Endothelial cell of umbilical vein (primary cell): ENCODE data around the gene MYBPC1. TPM values are rescaled to one million over a fixed set of nuclear protein-coding genes. Genes with fewer than 3 reads are reported as not detected.

Source experiments
- BruUV-seq: library from RNA; stranded (reverse); fragments of 400-500 nt; replicated peaks from 2 replicates; lab custom pipeline; 2021; lab: Mats Ljungman, UMichigan
- CTCF ChIA-PET: fragments of 300-600, 350-600 bp; sonication (Branson Sonifier 250); formaldehyde crosslinking; loops from one replicate; lab custom pipeline; 2021; ENCODE audit warnings: antibody characterized with exemption, inconsistent platforms; lab: Charles Lee
- POLR2A ChIA-PET: fragments of 300-600, 350-600 bp; sonication (Branson Sonifier 250); formaldehyde crosslinking; loops from one replicate; lab custom pipeline; 2021; ENCODE audit warnings: antibody characterized with exemption, inconsistent platforms; lab: Charles Lee
- DNase-seq: peaks from one replicate; pipeline ENCODE4 v3.0.0-alpha.2; 2011; ENCODE audit warnings: low read depth, low spot score
- FAIRE-seq: peaks from 2 replicates; lab custom pipeline; 2011; peaks lifted over from hg19 to GRCh38; lab: Jason Lieb, UNC
- H2AFZ ChIP-seq: 2 replicates; pipeline ENCODE4 v1.6.0; 2012; ENCODE audit warnings: low read depth, low read length, control low read depth, inconsistent platforms
- H3K27ac ChIP-seq: 2 replicates; pipeline ENCODE4 v1.5.1; 2011; ENCODE audit warnings: low read depth, mild to moderate bottlenecking, control low read depth, low read length, moderate library complexity; ENCODE audit not compliant: insufficient read depth
- H3K27me3 ChIP-seq, 2 experiments: 2 replicates each; pipeline versions ENCODE4 v1.6.0 to v1.6.1; 2011; ENCODE audit warnings: low read length in 2 of 2, mixed read lengths in 1 of 2; ENCODE audit not compliant: control insufficient read depth in 2 of 2, insufficient read depth in 2 of 2
- H3K36me3 ChIP-seq, 2 experiments: 2 replicates in 1 of 2; 3 replicates in 1 of 2; pipeline ENCODE4 v1.5.1; 2011; ENCODE audit warnings: low read length in 2 of 2, mild to moderate bottlenecking in 1 of 2, moderate library complexity in 1 of 2; ENCODE audit not compliant: control insufficient read depth in 2 of 2, insufficient read depth in 2 of 2; ENCODE audit errors: extremely low read depth in 1 of 2
- H3K4me1 ChIP-seq: 3 replicates; pipeline ENCODE4 v1.5.1; 2011; ENCODE audit warnings: mild to moderate bottlenecking, low read length; ENCODE audit not compliant: control insufficient read depth, insufficient read depth; ENCODE audit errors: extremely low read depth
- H3K4me2 ChIP-seq: 2 replicates; pipeline ENCODE4 v1.6.1; 2011; ENCODE audit warnings: low read length, control low read depth, mixed read lengths; ENCODE audit not compliant: insufficient read depth
- H3K4me3 ChIP-seq, 3 experiments: fragments of 200-600 bp in 1 of 3; sonication (generic), shearing (Covaris generic) in 1 of 3; replicated peaks in 1 of 3; 2 replicates each; pipeline ENCODE4 v1.5.1; 2011 to 2016; ENCODE audit warnings: control low read depth in 3 of 3, low read length in 3 of 3, mild to moderate bottlenecking in 2 of 3, inconsistent platforms in 1 of 3, low read depth in 1 of 3, moderate library complexity in 1 of 3; ENCODE audit not compliant: insufficient read depth in 1 of 3
- H3K79me2 ChIP-seq: 2 replicates; pipeline ENCODE4 v1.6.0; 2012; ENCODE audit warnings: low read length, inconsistent platforms; ENCODE audit not compliant: control insufficient read depth, insufficient read depth
- H3K9ac ChIP-seq: replicated peaks from 2 replicates; pipeline ENCODE3; 2011; ENCODE audit warnings: low read length, control low read depth; ENCODE audit not compliant: insufficient read depth; ENCODE audit errors: extremely low read depth
- H3K9me1 ChIP-seq: replicated peaks from 3 replicates; pipeline ENCODE4 v1.6.0; 2011; ENCODE audit warnings: mild to moderate bottlenecking, low read length; ENCODE audit not compliant: control insufficient read depth, insufficient read depth; ENCODE audit errors: extremely low read depth
- H3K9me3 ChIP-seq: replicated peaks from 2 replicates; pipeline ENCODE4 v1.5.1; 2012; ENCODE audit warnings: low read length, inconsistent platforms; ENCODE audit not compliant: control insufficient read depth, insufficient read depth
- H4K20me1 ChIP-seq: replicated peaks from 2 replicates; pipeline ENCODE3; 2011; ENCODE audit warnings: mild to moderate bottlenecking, low read length; ENCODE audit not compliant: control insufficient read depth, insufficient read depth; ENCODE audit errors: extremely low read depth
- CTCF ChIP-seq, 2 donors: IDR thresholded peaks; 1 replicate in 1 of 2; 2 replicates in 1 of 2; pipeline ENCODE4 v1.5.1; 2011; ENCODE audit warnings: low read length in 2 of 2, mild to moderate bottlenecking in 2 of 2, moderate library complexity in 2 of 2, control low read depth in 1 of 2, inconsistent platforms in 1 of 2, low read depth in 1 of 2; ENCODE audit not compliant: insufficient read depth in 1 of 2; ENCODE audit errors: extremely low read depth in 1 of 2
- EZH2 ChIP-seq: IDR thresholded peaks from 2 replicates; pipeline ENCODE4 v1.6.1; 2012; ENCODE audit warnings: borderline replicate concordance, low read depth, mild to moderate bottlenecking, moderate library complexity, low read length, inconsistent platforms; ENCODE audit not compliant: severe bottlenecking
- FOS ChIP-seq: IDR thresholded peaks from 2 replicates; pipeline ENCODE4 v1.6.1; 2011; ENCODE audit warnings: mild to moderate bottlenecking, low read length, moderate library complexity, borderline replicate concordance; ENCODE audit not compliant: insufficient read depth
- GATA2 ChIP-seq: IDR thresholded peaks from 2 replicates; pipeline ENCODE4 v1.7.0; 2011; ENCODE audit warnings: low read depth, mild to moderate bottlenecking, moderate library complexity, mixed read lengths, low read length; ENCODE audit not compliant: insufficient read length, insufficient read depth
- JUN ChIP-seq: IDR thresholded peaks from 2 replicates; pipeline ENCODE4 v1.6.1; 2011; ENCODE audit warnings: borderline replicate concordance, low read depth; ENCODE audit not compliant: insufficient read length, insufficient read depth
- MYC ChIP-seq: IDR thresholded peaks from one replicate; pipeline ENCODE4 v1.6.1; 2011; ENCODE audit warnings: mild to moderate bottlenecking, low read depth, low read length
- POLR2A ChIP-seq: IDR thresholded peaks from 2 replicates; pipeline ENCODE4 v1.6.1; 2012; ENCODE audit warnings: low read depth, mild to moderate bottlenecking, control low read depth, low read length
- POLR2AphosphoS5 ChIP-seq: IDR thresholded peaks from 2 replicates; pipeline ENCODE4 v1.6.1; 2012; ENCODE audit warnings: low read depth, mild to moderate bottlenecking, control low read depth, low read length, moderate library complexity; ENCODE audit not compliant: insufficient read depth
- dilution Hi-C: fragments of 300-500 bp; cut with MboI; formaldehyde crosslinking; loops from one replicate; pipeline ENCODE4 v1.15.0; 2019; ENCODE audit warnings: low sequenced_read_pairs; ENCODE audit not compliant: extremely low pct_ligation_motif_present
- intact Hi-C: fragments of 100-400 bp; cut with micrococcal nuclease; formaldehyde crosslinking; loops from one replicate; pipeline ENCODE4 v1.10.0; 2022
- polyA plus RNA-seq, 4 experiments: library from polyadenylated mRNA; depleted of rRNA in 3 of 4; stranded (reverse) in 3 of 4; unstranded in 1 of 4; fragments of >200 nt; gene quantifications; 2 replicates each; pipeline versions ENCODE4 v1.2.1 to v1.2.3, GENCODE V29; 2011 to 2012; ENCODE audit warnings: missing spikeins in 1 of 4
- total RNA-seq: library from RNA; stranded (reverse); gene quantifications from 2 replicates; pipeline ENCODE4 v1.2.3, GENCODE V29; 2021

The MYBPC1 gene
- total and polyA plus RNA-seq, 2 donors (not counting 3 experiments of a cell fraction or from before 2014, with no cell fraction given): not detected

DNA sequence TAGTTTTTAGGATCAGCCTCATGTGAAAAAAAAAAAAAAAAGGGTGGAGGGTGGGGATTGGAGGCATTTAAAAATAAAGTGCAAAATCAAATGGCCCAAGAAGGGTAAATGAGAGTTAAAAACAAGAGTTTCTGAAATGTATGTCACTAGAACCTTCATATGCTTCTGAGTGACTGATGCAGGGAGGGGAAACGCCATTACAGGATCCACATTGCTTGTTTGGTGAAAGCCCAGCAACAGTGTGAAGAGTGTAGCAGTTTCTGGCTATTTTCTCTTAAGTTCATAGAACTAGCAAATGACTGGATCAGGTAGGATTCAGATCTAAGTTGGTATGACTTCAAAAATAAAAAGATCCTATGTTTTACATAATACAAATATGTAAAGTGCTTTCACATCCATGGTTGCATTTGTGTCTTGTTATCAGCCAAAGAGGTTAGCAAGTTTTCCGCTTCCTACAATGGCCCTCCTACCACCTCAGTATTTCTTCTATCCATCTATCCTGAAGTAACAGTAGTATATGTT is 105.6 kb downstream of the MYBPC1 start:
- POLR2A ChIA-PET: no interaction called here
- Histone ChIP-seq H3K4me2 (no peak overlapping the region), H3K9me1 (no peaks in the 10 kb centered on the region), H3K4me3 (no peak overlapping the region), H3K27ac (no peak overlapping the region), H3K27me3 (no peaks in the 10 kb centered on the region), H3K9ac (no peak overlapping the region), H3K9me3 (no peaks in the 10 kb centered on the region), H3K4me1 (peaks cover 6% of the 10 kb centered on the region), H3K79me2 (peaks cover 24% of the 10 kb centered on the region), H3K36me3 (no peaks in the 10 kb centered on the region), H2AFZ (no peak overlapping the region), H4K20me1 (no peaks in the 10 kb centered on the region)
- FAIRE-seq: peak; percentile 43
- TF ChIP-seq POLR2A (no peak), POLR2AphosphoS5 (no peak), EZH2 (no peak), MYC (no peak), CTCF (IDR thresholded peaks at IDR 0.05; ENCODE audit: extremely low read depth in 1 of 2, insufficient read depth in 1 of 2, low read depth in 1 of 2, low read length in 2 of 2) (no peak), JUN (no peak)
- DNase-seq: no peak
- BruUV-seq: no TSS peak
- CTCF ChIA-PET: interaction anchor here (1.2 kb wide), 1 partner anchor 8 kb away, joined by 4 read pairs; no protein-coding TSS in a partner anchor
- dilution Hi-C loops (no loop called here), intact Hi-C loops (no loop called here)

- H3K9me1 ChIP-seq: no peaks in the 10 kb centered on the region
- no peak overlapping the region for H3K4me2 ChIP-seq
- no peak overlapping the region for H3K9ac ChIP-seq
- no peaks in the 10 kb centered on the region for H3K9me3 ChIP-seq
- TF ChIP-seq JUN: no peak
- TF ChIP-seq POLR2AphosphoS5: no peak
- no peak for TF ChIP-seq EZH2
- TF ChIP-seq MYC: no peak
- TF ChIP-seq GATA2: no peak
- TF ChIP-seq FOS: no peak
- intact Hi-C loops: loop anchor here (2.0 kb wide), 1 partner anchor 13 kb away; no protein-coding TSS in a partner anchor
- H3K4me1 ChIP-seq: no peaks in the 10 kb centered on the region
- BruUV-seq: no TSS peak
- POLR2A ChIA-PET: no interaction called here
- no peak overlapping the region for H3K4me3 ChIP-seq
- H4K20me1 ChIP-seq: no peaks in the 10 kb centered on the region
- DNase-seq: no peak
- no peak for FAIRE-seq
- H3K27ac ChIP-seq: no peak overlapping the region
- dilution Hi-C loops: no loop called here
- CTCF ChIA-PET: no interaction called here
- H3K79me2 ChIP-seq: peaks cover 27% of the 10 kb centered on the region
- no peak overlapping the region for H2AFZ ChIP-seq
- no peaks in the 10 kb centered on the region for H3K36me3 ChIP-seq
- no peaks in the 10 kb centered on the region for H3K27me3 ChIP-seq
Measured at GRCh38 chr12:101703487-101703886, 108.7 kb downstream of the MYBPC1 start.
